SU-DHL-6 (cell line): ENCODE results near the gene MYRFL.

Experiments used
- EZH2phosphoT487 ChIP-seq: fragments of 200-600 bp; sonication (generic), shearing (Covaris generic); conservative IDR thresholded peaks from 2 replicates; pipeline ENCODE4 v1.6.1; 2018; ENCODE audit warnings: mild to moderate bottlenecking, antibody characterized with exemption, low read length, moderate library complexity, mixed read lengths
- TF ChIP-seq, protein P1 (sequence below): fragments of 200-600 bp; sonication (generic); IDR thresholded peaks from one replicate; pipeline ENCODE4 v1.5.1; 2017; ENCODE audit warnings: antibody characterized with exemption, mild to moderate bottlenecking, low read length, moderate library complexity; ENCODE audit not compliant: insufficient read depth, poor library complexity, severe bottlenecking

GRCh38 chr12:69879007-69879960, 54.3 kb downstream of the MYRFL start:
- TF ChIP-seq, protein P1, sequence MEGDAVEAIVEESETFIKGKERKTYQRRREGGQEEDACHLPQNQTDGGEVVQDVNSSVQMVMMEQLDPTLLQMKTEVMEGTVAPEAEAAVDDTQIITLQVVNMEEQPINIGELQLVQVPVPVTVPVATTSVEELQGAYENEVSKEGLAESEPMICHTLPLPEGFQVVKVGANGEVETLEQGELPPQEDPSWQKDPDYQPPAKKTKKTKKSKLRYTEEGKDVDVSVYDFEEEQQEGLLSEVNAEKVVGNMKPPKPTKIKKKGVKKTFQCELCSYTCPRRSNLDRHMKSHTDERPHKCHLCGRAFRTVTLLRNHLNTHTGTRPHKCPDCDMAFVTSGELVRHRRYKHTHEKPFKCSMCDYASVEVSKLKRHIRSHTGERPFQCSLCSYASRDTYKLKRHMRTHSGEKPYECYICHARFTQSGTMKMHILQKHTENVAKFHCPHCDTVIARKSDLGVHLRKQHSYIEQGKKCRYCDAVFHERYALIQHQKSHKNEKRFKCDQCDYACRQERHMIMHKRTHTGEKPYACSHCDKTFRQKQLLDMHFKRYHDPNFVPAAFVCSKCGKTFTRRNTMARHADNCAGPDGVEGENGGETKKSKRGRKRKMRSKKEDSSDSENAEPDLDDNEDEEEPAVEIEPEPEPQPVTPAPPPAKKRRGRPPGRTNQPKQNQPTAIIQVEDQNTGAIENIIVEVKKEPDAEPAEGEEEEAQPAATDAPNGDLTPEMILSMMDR, result peak; percentile 64
- no peak for TF ChIP-seq EZH2phosphoT487
